GM19023 (cell line): Measurements from ENCODE around the gene SGIP1.
"Not testable (repeated sequence)": the region's sequence is repeated elsewhere in the genome, so short reads cannot be mapped to it uniquely, and the experiment has no call there.

Experiments
- ATAC-seq: cut with Tn5 transposase; IDR thresholded peaks from one replicate; pipeline ENCODE4 v1.9.1; 2021; ENCODE audit warnings: mild to moderate bottlenecking, moderate library complexity; ENCODE audit not compliant: unreplicated experiment

Gene SGIP1

DNA sequence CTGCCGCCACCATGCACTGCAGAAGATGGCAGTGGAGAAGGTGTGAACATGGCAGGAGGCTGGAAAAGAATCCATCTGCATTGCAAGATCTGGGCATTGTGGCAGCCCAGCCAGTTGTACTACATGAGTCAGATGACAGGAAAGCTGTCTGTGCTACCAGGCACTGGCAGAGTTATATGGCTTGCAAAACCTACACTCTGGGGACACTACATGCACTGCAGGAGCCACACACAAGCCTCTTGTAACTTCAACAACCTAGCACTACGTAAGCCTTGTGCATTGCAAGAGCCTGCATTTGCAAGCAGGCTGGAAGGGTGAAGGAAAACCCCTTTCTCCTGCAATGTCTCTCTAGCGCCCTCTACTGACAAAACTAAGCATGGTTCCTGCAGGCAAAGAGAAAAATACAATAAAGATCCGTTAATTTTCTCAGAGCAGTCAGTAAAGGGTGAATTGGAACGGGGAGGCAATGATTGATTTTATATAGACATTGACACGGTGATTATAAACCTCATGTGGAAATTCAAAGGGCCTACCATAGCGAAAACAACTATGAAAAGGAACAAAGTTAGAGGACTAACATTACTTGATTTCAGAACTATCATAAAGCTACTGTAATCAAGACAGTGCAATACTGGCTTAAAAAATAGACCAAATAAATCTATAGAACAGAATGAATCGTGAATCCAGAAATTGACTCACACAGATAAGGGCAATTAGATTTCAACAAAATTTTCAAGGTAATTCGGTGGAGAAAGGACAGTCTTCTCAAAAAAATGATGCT is 192.1 kb downstream of the SGIP1 start:
- ATAC-seq: peak; percentile 85

DNA sequence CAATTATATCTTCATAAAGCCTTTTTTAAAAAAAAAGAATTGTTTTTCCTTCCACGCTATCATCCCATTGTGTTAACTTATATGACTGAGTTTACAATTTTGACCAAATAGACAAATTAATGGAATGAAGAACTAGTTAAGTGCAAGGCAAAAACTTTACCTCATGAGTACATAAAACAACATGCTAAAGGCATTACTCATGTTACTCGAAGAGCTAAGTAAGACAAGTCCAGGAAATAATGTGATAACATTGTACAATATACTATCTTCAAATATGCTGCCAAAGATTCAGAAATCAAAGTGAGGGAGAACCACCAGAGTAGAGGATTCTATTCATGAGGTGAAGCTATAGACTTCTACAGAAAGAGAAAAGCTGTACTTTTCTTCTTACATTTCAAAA is 194.1 kb downstream of the SGIP1 start:
- no peak for ATAC-seq

- ATAC-seq: not testable (repeated sequence)
Observed at GRCh38 chr1:66728716-66729115, 194.8 kb downstream of the SGIP1 start.

- ATAC-seq: no peak
Observed at GRCh38 chr1:66729119-66729518, 195.2 kb downstream of the SGIP1 start.

GRCh38 chr1:66729523-66729922 is 195.6 kb downstream of the SGIP1 start:
- no peak for ATAC-seq

- no peak for ATAC-seq
Observed at GRCh38 chr1:66730462-66730861, 196.5 kb downstream of the SGIP1 start.

DNA sequence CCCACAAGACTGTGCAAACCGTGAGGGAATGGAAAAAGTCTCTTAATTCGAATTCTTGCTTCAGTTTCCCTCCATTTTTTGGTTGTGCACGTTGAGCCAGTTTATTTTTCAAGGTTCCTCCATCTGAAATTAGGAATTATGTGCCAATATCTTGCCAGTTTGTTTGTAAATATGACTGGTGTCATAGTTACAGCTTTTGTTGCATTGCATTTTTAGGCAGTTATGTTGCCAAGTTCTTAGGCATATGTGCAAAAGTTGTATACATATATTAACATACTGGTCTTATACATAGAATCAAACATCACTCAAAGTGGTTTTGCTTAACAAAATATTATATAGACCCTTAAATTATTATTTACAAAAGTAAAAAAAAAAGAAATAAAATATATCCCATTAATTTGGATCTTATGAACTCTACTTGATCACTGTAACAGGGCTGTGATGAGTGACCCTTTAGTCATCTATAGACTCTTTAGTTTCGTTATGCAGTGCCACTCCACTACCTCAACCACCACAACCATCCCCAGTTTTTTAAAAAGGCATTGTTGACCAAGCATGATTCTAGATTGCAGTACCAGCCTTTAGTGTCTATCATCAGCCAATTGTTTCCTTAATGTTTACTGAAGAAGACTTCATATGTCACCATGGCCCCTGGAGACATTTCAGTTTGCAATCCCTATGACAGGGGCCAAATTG is 197.4 kb downstream of the SGIP1 start:
- peak; percentile 45 for ATAC-seq

DNA sequence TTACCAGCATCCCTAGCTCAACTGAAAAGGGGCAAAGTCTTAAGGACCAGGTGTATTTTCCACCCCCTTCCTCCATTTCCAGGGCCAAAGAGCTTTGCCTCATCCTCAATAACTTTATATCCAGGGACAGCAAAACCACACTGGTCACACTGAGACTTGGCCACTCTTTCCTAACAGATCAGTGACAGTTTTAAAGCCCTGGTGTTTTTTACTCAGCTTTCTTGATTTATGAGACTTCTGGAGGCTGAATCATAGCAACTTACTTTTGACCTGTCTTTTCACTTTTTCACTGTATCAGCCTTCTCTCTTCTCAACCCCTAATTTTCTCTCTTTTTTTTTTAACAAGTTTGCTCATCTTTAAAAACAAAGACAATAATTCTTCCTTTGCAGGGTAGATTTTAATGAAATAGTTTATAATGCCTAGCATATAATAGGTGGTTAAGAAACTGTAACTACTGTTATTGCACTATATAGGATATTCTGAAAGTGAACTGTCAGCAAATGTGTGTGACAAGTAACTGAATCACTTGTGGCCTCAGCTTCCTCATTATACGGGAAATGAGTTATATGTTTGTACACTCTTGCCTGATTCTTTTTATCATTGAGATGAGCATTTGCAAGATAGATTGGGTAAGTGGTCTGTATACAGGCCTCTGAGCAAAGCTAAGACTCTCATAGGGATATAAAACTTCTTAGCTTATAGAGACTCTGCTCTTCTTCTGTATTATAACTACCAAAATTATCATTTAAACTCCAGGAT is 198.6 kb downstream of the SGIP1 start:
- ATAC-seq: no peak

GRCh38 chr1:66733348-66734017 is 199.5 kb downstream of the SGIP1 start:
- no peak for ATAC-seq

DNA sequence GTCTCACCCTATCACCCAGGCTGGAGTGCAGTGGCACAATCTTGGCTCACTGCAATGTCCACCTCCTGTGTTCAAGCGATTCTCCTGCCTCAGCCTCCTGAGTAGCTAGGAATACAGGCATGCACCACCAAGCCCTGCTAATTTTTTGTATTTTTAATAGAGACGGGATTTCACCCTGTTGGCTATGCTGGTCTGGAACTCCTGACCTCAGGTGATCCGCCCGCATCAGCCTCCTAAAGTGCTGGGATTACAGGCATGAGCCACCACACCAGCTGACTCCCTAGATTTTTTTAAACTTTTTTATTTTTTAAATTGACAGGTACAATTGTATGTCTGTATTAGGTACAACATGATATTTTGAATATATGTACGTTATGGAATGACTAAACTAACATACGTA is 200.6 kb downstream of the SGIP1 start:
- ATAC-seq: not testable (repeated sequence)

DNA sequence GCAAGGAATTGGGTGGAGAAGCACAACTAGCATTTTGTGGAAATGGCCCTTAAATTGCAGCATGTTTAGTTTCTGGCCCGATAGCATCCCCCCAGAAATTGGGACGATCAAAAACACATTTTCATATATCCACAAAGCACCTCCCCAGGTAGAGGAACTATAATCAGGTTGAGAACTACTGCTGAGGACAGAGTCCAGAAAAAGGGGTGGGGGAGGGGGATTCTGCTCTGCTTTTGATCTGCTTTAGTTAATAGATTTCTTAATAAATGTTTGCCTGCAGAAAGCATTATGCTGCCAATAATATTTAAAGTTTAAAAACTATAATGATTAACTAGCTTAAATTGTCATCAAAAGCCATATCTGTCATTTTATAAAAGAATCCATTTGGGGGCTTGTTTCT is 203.9 kb downstream of the SGIP1 start:
- ATAC-seq: no peak

- ATAC-seq: peak; percentile 71
Observed at GRCh38 chr1:66739401-66740157, 205.6 kb downstream of the SGIP1 start.

DNA sequence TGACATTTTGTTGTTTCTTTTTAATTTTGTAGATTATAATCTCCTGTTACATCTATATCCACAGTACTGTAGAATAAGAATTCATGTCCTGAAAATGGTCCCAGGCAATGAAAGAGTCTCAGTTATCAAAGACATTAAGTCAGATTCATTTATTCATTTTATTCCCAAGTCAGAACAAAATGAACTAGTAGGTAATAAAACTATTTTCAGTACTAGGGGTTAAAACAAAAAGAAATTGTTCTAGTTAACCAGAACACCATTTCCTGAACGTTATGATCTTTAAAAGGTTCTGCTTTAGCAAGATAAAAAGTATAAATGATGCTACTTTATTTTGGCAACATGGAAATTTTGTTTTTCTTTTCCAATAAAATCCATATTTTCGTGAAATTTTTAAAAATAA is 211.5 kb downstream of the SGIP1 start:
- no peak for ATAC-seq

- no peak for ATAC-seq
Observed at GRCh38 chr1:66747501-66747900, 213.5 kb downstream of the SGIP1 start.

DNA sequence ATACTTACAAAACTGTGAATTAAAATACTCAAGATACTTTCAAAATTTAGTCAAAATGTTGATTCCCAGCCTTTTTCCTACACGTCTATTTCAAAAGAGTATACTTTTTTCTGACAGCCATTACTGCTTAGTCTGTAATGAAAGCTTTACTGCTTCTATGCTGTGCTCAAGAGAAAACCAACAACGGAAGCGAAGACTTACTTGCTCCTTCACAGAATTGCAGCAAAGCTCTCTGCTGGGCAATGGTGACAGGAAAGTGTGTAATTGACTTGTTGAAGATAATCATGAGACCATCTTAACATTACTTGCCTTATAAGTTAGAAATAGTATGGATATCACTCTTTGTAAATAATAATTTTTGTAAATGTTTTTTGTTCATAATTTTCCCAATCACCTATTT is 216.6 kb downstream of the SGIP1 start:
- no peak for ATAC-seq

- ATAC-seq: no peak
Observed at GRCh38 chr1:66751160-66751559, 217.2 kb downstream of the SGIP1 start.

DNA sequence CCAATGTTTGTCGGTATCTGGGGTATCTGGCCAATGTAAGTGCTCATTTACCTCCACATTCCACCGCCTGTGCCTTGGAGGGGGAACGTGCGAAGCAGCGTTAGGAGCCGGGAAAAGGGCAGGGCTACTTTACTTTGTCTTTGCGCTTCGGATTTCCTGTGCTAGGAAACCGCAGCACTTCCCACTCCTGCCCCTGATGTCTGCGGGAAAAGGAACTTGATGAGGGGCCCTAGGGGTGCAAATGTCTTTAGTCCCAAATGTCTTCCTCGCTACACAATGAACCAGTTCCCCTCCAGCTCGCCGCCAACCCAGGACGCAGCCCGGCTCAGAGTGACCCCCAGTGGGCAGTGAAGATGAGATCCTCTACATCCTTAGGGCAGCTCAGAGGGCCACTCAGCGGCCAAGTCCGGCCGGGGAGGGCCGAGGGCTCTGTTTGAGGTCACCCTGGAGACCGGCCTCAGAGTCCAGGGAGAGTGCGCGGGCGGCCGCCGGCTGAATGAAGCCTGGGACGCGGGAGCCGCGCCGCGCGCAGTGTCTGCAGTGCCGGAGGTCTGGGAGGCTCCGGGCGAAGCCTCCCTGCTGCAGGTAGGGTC is 218.1 kb downstream of the SGIP1 start, which contains the start of gene DYNLT5:
TSS of gene DYNLT5 (plus strand) at position 460 of the 593 bp plus-strand sequence. CDS start 2,200 bp downstream, outside the sequence.
- ATAC-seq: peak; percentile 59

- ATAC-seq: peak; percentile 11
Observed at GRCh38 chr1:66752671-66753371, 218.9 kb downstream of the SGIP1 start.

DNA sequence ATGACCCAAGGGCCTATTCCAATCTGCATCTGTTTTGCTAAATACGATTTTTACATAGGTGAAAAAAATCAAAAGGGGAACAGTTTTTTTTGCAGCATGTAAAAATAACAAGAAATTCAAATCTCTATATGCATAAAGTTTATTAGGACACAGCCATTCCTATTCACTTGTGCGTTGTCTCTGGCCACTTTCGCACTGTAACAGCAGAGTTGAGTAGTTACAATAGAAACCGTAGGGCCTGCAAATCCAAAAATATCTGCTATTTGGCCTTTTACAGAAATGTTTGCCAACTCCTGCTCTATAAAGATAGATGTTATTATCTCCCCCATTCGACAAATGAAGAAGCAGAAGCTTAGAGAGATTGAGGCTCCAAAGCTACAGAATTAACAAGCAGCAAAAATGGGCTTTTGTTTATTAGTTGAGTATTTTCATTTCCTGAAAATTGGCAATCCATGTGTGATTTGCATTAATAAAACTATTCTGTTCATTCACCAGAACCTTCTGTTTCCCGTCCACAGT is 223.8 kb downstream of the SGIP1 start:
- no peak for ATAC-seq
